Panc1 (cell line): ENCODE data around the gene RAB4A. TPM values are rescaled to one million over a fixed set of nuclear protein-coding genes. Genes with fewer than 3 reads are reported as not detected.

Source experiments
- ATAC-seq: fragments of 200-7000 bp; cut with Tn5 transposase; 2 replicates; pipeline ENCODE4 v1.9.1; 2020; ENCODE audit warnings: mild to moderate bottlenecking, moderate library complexity
- BruUV-seq: library from RNA; stranded (reverse); fragments of 400-500 nt; replicated peaks from 2 replicates; lab custom pipeline; 2021; lab: Mats Ljungman, UMichigan
- CTCF ChIA-PET: fragments of 300-600 bp; sonication (Branson Sonifier 250); formaldehyde crosslinking; loops from one replicate; lab custom pipeline; 2022; ENCODE audit warnings: antibody characterized with exemption; lab: Charles Lee
- POLR2A ChIA-PET: fragments of 300-600 bp; sonication (Branson Sonifier 250); formaldehyde crosslinking; loops from one replicate; lab custom pipeline; 2022; ENCODE audit warnings: antibody characterized with exemption; lab: Charles Lee
- DNase-seq: peaks from one replicate; pipeline ENCODE4 v3.0.0-alpha.2; 2010; ENCODE audit warnings: low read depth, low spot score
- H3K27ac ChIP-seq: 2 replicates; pipeline ENCODE4 v1.5.1; 2011; ENCODE audit warnings: mild to moderate bottlenecking, low read length, inconsistent platforms
- H3K27me3 ChIP-seq: fragments of 200-500 bp; sonication (Bioruptor generic); 2 replicates; pipeline ENCODE4 v1.6.0; 2014; ENCODE audit warnings: low read length, inconsistent platforms; ENCODE audit not compliant: control insufficient read depth, insufficient read depth
- H3K36me3 ChIP-seq: fragments of 200-500 bp; sonication (Bioruptor generic); 2 replicates; pipeline ENCODE4 v1.5.1; 2014; ENCODE audit warnings: inconsistent platforms, mild to moderate bottlenecking, low read length, moderate library complexity; ENCODE audit not compliant: control insufficient read depth, insufficient read depth
- H3K4me1 ChIP-seq: 2 replicates; pipeline ENCODE4 v1.5.1; 2011; ENCODE audit warnings: inconsistent platforms, mild to moderate bottlenecking, low read length, moderate library complexity; ENCODE audit not compliant: control insufficient read depth, insufficient read depth
- H3K4me3 ChIP-seq, 2 experiments: 2 replicates each; pipeline ENCODE4 v1.5.1; 2011 to 2012; ENCODE audit warnings: low read depth in 2 of 2, low read length in 2 of 2, mild to moderate bottlenecking in 2 of 2, inconsistent platforms in 1 of 2, moderate library complexity in 1 of 2
- H3K9me3 ChIP-seq: fragments of 200-500 bp; sonication (Bioruptor generic); 2 replicates; pipeline ENCODE4 v1.5.1; 2014; ENCODE audit warnings: low read depth, mild to moderate bottlenecking, inconsistent platforms, low read length, moderate library complexity; ENCODE audit not compliant: control insufficient read depth, insufficient read depth
- POLR2AphosphoS5 ChIP-seq: IDR thresholded peaks from 2 replicates; pipeline ENCODE4 v1.6.1; 2012; ENCODE audit warnings: mild to moderate bottlenecking, low read depth, low read length, moderate library complexity
- SIN3A ChIP-seq: IDR thresholded peaks from 2 replicates; pipeline ENCODE4 v1.6.1; 2012; ENCODE audit warnings: low read depth, mild to moderate bottlenecking, low read length, moderate library complexity, borderline replicate concordance; ENCODE audit not compliant: insufficient read depth
- TCF7L2 ChIP-seq: IDR thresholded peaks from 2 replicates; pipeline ENCODE4 v1.6.1; 2011; ENCODE audit warnings: mild to moderate bottlenecking, low read depth, low read length, inconsistent platforms
- in situ Hi-C: cut with HindIII; loops from 2 replicates; pipeline ENCODE4 v1.10.0; 2016; ENCODE audit warnings: low sequenced_read_pairs, low pct_unique_long_range_greater_than_20kb
- intact Hi-C: fragments of 100-400 bp; cut with micrococcal nuclease; formaldehyde crosslinking; loops from one replicate; pipeline ENCODE4 v1.10.0; 2022; ENCODE audit not compliant: unreplicated experiment
- total RNA-seq: library from RNA; stranded (reverse); gene quantifications from one replicate; pipeline ENCODE4 v1.2.1, GENCODE V29; 2021; ENCODE audit not compliant: unreplicated experiment
- TF ChIP-seq, protein P1 (sequence below): fragments of 450-650 bp; IDR thresholded peaks from 2 replicates; pipeline ENCODE4 v1.5.1; 2017; ENCODE audit warnings: mild to moderate bottlenecking
- TF ChIP-seq, protein P2 (sequence below), 2 experiments: IDR thresholded peaks; 2 replicates each; pipeline ENCODE4 v1.6.1; 2011 to 2012; ENCODE audit warnings: low read depth in 2 of 2, control low read depth in 1 of 2, low read length in 1 of 2, mild to moderate bottlenecking in 1 of 2, moderate library complexity in 1 of 2; ENCODE audit not compliant: insufficient read depth in 1 of 2

The RAB4A gene
- total RNA-seq, 1 experiment from 2014 or later, result 73.0 TPM

DNA sequence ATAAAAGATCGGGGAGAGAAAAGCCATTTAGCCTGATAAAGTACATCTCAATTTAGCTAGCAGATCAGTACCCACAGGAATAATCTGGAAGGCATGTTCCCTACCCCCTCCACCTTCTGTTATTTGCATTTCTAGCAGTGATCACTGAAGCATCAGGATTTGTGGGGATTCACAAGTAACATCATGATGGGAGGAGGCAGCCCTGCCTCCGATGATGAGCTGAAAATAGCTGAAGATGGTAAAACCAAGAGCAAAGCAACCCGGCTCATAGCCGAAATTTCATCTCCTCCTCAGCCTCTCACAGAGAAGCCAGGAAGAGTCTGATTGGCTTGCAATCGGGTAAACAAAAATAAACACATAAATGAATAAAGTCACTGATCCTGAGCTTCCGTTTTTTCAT is 69.6 kb downstream of the RAB4A start:
- ChIA-PET POLR2A (no interaction called here), CTCF (no interaction called here)
- in situ Hi-C loops (no loop called here), intact Hi-C loops (loop anchor here (10.0 kb wide), 3 partner anchors 64 to 144 kb away; no protein-coding TSS in a partner anchor)
- ATAC-seq, result no peak
- no peaks in the 10 kb centered on the region for H3K27me3 ChIP-seq
- DNase-seq, result no peak
- no peak for TF ChIP-seq TCF7L2
- TF ChIP-seq, protein P1, sequence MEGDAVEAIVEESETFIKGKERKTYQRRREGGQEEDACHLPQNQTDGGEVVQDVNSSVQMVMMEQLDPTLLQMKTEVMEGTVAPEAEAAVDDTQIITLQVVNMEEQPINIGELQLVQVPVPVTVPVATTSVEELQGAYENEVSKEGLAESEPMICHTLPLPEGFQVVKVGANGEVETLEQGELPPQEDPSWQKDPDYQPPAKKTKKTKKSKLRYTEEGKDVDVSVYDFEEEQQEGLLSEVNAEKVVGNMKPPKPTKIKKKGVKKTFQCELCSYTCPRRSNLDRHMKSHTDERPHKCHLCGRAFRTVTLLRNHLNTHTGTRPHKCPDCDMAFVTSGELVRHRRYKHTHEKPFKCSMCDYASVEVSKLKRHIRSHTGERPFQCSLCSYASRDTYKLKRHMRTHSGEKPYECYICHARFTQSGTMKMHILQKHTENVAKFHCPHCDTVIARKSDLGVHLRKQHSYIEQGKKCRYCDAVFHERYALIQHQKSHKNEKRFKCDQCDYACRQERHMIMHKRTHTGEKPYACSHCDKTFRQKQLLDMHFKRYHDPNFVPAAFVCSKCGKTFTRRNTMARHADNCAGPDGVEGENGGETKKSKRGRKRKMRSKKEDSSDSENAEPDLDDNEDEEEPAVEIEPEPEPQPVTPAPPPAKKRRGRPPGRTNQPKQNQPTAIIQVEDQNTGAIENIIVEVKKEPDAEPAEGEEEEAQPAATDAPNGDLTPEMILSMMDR, result no peak
- TF ChIP-seq POLR2AphosphoS5, result no peak
- no peak for TF ChIP-seq SIN3A
- TF ChIP-seq, protein P2, sequence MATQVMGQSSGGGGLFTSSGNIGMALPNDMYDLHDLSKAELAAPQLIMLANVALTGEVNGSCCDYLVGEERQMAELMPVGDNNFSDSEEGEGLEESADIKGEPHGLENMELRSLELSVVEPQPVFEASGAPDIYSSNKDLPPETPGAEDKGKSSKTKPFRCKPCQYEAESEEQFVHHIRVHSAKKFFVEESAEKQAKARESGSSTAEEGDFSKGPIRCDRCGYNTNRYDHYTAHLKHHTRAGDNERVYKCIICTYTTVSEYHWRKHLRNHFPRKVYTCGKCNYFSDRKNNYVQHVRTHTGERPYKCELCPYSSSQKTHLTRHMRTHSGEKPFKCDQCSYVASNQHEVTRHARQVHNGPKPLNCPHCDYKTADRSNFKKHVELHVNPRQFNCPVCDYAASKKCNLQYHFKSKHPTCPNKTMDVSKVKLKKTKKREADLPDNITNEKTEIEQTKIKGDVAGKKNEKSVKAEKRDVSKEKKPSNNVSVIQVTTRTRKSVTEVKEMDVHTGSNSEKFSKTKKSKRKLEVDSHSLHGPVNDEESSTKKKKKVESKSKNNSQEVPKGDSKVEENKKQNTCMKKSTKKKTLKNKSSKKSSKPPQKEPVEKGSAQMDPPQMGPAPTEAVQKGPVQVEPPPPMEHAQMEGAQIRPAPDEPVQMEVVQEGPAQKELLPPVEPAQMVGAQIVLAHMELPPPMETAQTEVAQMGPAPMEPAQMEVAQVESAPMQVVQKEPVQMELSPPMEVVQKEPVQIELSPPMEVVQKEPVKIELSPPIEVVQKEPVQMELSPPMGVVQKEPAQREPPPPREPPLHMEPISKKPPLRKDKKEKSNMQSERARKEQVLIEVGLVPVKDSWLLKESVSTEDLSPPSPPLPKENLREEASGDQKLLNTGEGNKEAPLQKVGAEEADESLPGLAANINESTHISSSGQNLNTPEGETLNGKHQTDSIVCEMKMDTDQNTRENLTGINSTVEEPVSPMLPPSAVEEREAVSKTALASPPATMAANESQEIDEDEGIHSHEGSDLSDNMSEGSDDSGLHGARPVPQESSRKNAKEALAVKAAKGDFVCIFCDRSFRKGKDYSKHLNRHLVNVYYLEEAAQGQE (IDR thresholded peaks at IDR 0.05; ENCODE audit: insufficient read depth in 1 of 2, low read depth in 2 of 2, low read length in 1 of 2), result no peak
- H3K27ac ChIP-seq, result no peak overlapping the region; the same call in 1 of the 2 replicates
- peaks cover 24% of the 10 kb centered on the region for H3K4me1 ChIP-seq
- H3K4me3 ChIP-seq, result peak overlapping the region; percentile 21 to 70
- H3K36me3 ChIP-seq, result no peaks in the 10 kb centered on the region
- no TSS peak for BruUV-seq
- H3K9me3 ChIP-seq, result no peaks in the 10 kb centered on the region

DNA sequence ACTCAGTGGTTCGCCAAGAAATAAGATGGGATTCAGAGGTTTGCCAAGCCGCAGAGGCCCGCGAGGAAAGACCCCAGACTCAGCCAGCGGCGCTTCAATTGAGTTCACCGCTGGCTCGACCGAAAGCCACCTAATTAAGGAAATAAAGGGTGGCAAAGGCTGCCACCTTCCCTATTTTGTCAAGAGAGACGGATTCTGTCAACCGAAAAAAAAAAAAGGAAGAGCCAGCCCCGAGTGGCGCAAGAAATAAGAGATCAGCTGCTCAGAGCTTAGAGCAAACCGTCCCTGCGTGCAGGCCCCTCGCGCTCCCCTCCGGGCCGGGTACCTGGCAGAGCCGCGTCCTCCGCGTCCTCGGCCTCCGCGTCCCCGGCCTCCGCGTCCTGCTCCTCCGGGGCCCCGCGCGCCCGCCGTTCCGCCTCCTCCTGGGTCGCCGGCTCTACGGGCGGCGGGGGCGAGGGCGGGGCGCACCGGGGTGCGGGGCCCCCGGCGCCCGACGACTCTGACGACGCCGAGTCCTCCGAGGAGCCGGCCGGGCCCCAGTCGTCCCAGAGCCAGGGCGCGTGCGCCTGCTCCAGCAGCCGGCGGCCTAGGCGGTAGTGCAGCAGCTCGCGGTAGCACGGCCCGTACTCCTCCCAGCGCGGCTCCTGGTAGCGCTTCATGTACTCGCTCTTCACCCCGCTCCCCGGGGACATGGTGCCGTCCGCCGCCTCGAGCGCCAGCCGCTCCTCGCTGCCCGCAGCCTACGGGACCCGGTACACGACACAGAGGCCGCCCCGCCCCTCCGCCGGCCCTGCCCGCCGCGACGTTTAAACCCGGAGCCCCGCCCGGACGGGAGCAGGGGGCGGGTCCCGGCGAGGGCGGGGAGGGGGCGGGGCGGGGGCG is 71.1 kb downstream of the RAB4A start:
- TF ChIP-seq, protein P1, result no peak
- TF ChIP-seq SIN3A, result peak; percentile 92; the same call in 1 of the 2 replicates
- peak; percentile 54; the same call in 1 of the 2 replicates for TF ChIP-seq POLR2AphosphoS5
- TF ChIP-seq TCF7L2, result 0 out of 2 replicates have a peak, but pooled peaks have one; percentile 25
- TF ChIP-seq, protein P2 (IDR thresholded peaks at IDR 0.05; ENCODE audit: insufficient read depth in 1 of 2, low read depth in 2 of 2, low read length in 1 of 2), result no peak
- peak; percentile 93 for ATAC-seq
- no peak for DNase-seq
- H3K4me3 ChIP-seq, result peak overlapping the region; percentile 70 to 83
- H3K4me1 ChIP-seq, result peaks cover 24% of the 10 kb centered on the region
- no TSS peak for BruUV-seq
- no peaks in the 10 kb centered on the region for H3K9me3 ChIP-seq
- ChIA-PET POLR2A (interaction anchor here (1.4 kb wide), 1 partner anchor 99 kb away, joined by 3 read pairs; no protein-coding TSS in a partner anchor), CTCF (no interaction called here)
- H3K27ac ChIP-seq, result peak overlapping the region; percentile 86
- in situ Hi-C loops (no loop called here), intact Hi-C loops (loop anchor here (10.0 kb wide), 3 partner anchors 63 to 143 kb away; no protein-coding TSS in a partner anchor)
- no peaks in the 10 kb centered on the region for H3K36me3 ChIP-seq
- H3K27me3 ChIP-seq, result no peaks in the 10 kb centered on the region
